ENCODE results near the gene NPIPB8. TPM values are rescaled to one million over a fixed set of nuclear protein-coding genes. Genes with fewer than 3 reads are reported as not detected.
"Not testable (repeated sequence)": the region's sequence is repeated elsewhere in the genome, so short reads cannot be mapped to it uniquely, and the experiment has no call there.

NPIPB8 gene
- total and polyA plus RNA-seq, 2 of the 13 experiments (the other 11 are each of a cell fraction or from before 2014, with no cell fraction given): 0.49 to 2.3 TPM

GRCh38 chr16:28615486-28616223 is 22.2 kb upstream of the NPIPB8 start:
- intact Hi-C loops (cut with micrococcal nuclease; ENCODE audit: unreplicated experiment): loop anchor here (10.0 kb wide), 1 partner anchor 71 kb away; no protein-coding TSS in a partner anchor
- ChIA-PET POLR2A (interaction anchor here (3.7 kb wide), 1 partner anchor 19 kb away, joined by 20 read pairs; the partner anchor contains the start of gene SULT1A2), CTCF (ENCODE audit: low intra/inter-chr PET ratio, low total read pairs) (interaction anchor here (1.2 kb wide), 1 partner anchor 18 kb away, joined by 5 read pairs; no protein-coding TSS in a partner anchor)
- H3K4me2 ChIP-seq (ENCODE audit: low read depth, low read length); ATAC-seq; H2AFZ ChIP-seq (ENCODE audit: low read length); H3K27me3 ChIP-seq (ENCODE audit: control insufficient read depth in 1 of 2, insufficient read depth in 2 of 2, low read length in 2 of 2); H3K9ac ChIP-seq (ENCODE audit: insufficient read depth, low read depth, low read length); in situ Hi-C loops (cut with HindIII; ENCODE audit: extremely low pct_ligation_motif_present, low pct_unique_long_range_greater_than_20kb); FAIRE-seq; BruUV-seq (replicated peaks); H3K36me3 ChIP-seq (replicated peaks in 1 of 2; ENCODE audit: control insufficient read depth in 1 of 2, insufficient read depth in 2 of 2, low read length in 2 of 2); H3K9me3 ChIP-seq (ENCODE audit: low read length); H4K20me1 ChIP-seq (ENCODE audit: insufficient read depth, low read length); H3K79me2 ChIP-seq (ENCODE audit: insufficient read depth, low read length); H3K4me3 ChIP-seq (replicated peaks in 1 of 3; ENCODE audit: insufficient read depth in 1 of 3, low read depth in 2 of 3, low read length in 3 of 3); H3K27ac ChIP-seq (ENCODE audit: extremely low read length, insufficient read depth, low read length); TF ChIP-seq SOX13 (IDR thresholded peaks at IDR 0.05): not testable (repeated sequence)
- 27% methylated on average over 18 of the region's 24 CpGs for WGBS (ENCODE audit: low lambda C conversion rate)
- peak; percentile 50 for DNase-seq (ENCODE audit: low spot score)
- H3K4me1 ChIP-seq (ENCODE audit: insufficient read depth, low read length): peaks cover 41% of the 10 kb centered on the region
- TF ChIP-seq RXRB (CRISPR knock-in tag; IDR thresholded peaks at IDR 0.05; ENCODE audit: borderline replicate concordance) (peak; percentile 35; the same call in 1 of the 2 replicates), ARID5B (CRISPR knock-in tag; IDR thresholded peaks at IDR 0.05) (peak; percentile 44; the same call in 1 of the 2 replicates), SOX13 (CRISPR knock-in tag; conservative IDR thresholded peaks at IDR 0.05 in 1 of 2, IDR thresholded peaks at IDR 0.05 in 1 of 2) (0 out of 4 replicates have a peak, but pooled peaks of 1 of the 2 experiments have one; percentile 23), TEAD3 (CRISPR knock-in tag; optimal IDR thresholded peaks at IDR 0.05; ENCODE audit: borderline replicate concordance) (peak; percentile 51), SAP130 (CRISPR knock-in tag; IDR thresholded peaks at IDR 0.05; ENCODE audit: low read depth) (peak; percentile 57), ELF3 (CRISPR knock-in tag; IDR thresholded peaks at IDR 0.05) (peak; percentile 47; the same call in 1 of the 2 replicates), ZFX (CRISPR knock-in tag; IDR thresholded peaks at IDR 0.05; ENCODE audit: low read depth) (peak; percentile 13; the same call in 1 of the 2 replicates), SMC3 (IDR thresholded peaks at IDR 0.05; ENCODE audit: low read length) (peak; percentile 63; the same call in 1 of the 2 replicates), THRA (CRISPR knock-in tag; IDR thresholded peaks at IDR 0.05; ENCODE audit: borderline replicate concordance) (0 out of 2 replicates have a peak, but pooled peaks have one; percentile 15), MIER3 (CRISPR knock-in tag; IDR thresholded peaks at IDR 0.05; ENCODE audit: borderline replicate concordance) (peak; percentile 36; the same call in 1 of the 2 replicates), RXRA (CRISPR knock-in tag; IDR thresholded peaks at IDR 0.05) (peak; percentile 33; the same call in 1 of the 2 replicates), YEATS2 (CRISPR knock-in tag; IDR thresholded peaks at IDR 0.05; ENCODE audit: borderline replicate concordance) (peak; percentile 35; the same call in 1 of the 2 replicates), KDM2A (CRISPR knock-in tag; IDR thresholded peaks at IDR 0.05; ENCODE audit: borderline replicate concordance, low read depth) (peak; percentile 85), ELF1 (CRISPR knock-in tag; IDR thresholded peaks at IDR 0.05) (peak; percentile 64)
- TF ChIP-seq, protein P1, sequence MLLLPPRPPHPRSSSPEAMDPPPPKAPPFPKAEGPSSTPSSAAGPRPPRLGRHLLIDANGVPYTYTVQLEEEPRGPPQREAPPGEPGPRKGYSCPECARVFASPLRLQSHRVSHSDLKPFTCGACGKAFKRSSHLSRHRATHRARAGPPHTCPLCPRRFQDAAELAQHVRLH (CRISPR knock-in tag; IDR thresholded peaks at IDR 0.05; ENCODE audit: borderline replicate concordance, low read depth): peak; percentile 58; the same call in 1 of the 2 replicates

Data from HepG2 (cell line).